GM12878 (cell line): ENCODE results near the gene OR2T33. TPM values are rescaled to one million over a fixed set of nuclear protein-coding genes. Genes with fewer than 3 reads are reported as not detected.

Experiments used
- ATAC-seq: fragments of 200-7000 bp; cut with Tn5 transposase; 3 replicates; pipeline ENCODE4 v1.9.1; 2020; ENCODE audit warnings: mild to moderate bottlenecking, moderate library complexity
- BruUV-seq: library from RNA; stranded (reverse); fragments of 400-500 nt; replicated peaks from 2 replicates; lab custom pipeline; 2021; lab: Mats Ljungman, UMichigan
- CTCF ChIA-PET: fragments of 300-600 bp; sonication (Branson Sonifier 250); formaldehyde crosslinking; extraction: SDS; loops from one replicate; lab custom pipeline; 2021; ENCODE audit warnings: inconsistent platforms; lab: Yijun Ruan, JAX
- POLR2A ChIA-PET: fragments of 350-600 bp; formaldehyde crosslinking; extraction: SDS; loops from one replicate; lab custom pipeline; 2021; ENCODE audit warnings: inconsistent platforms; lab: Charles Lee
- RAD21 ChIA-PET: fragments of 300-600 bp; sonication (Branson Sonifier 250); formaldehyde crosslinking; loops from one replicate; lab custom pipeline; 2023; ENCODE audit warnings: antibody characterized with exemption; ENCODE audit not compliant: unreplicated experiment; lab: Charles Lee
- SMC1A ChIA-PET: fragments of 300-600 bp; sonication (Branson Sonifier 250); formaldehyde crosslinking; loops from one replicate; lab custom pipeline; 2023; ENCODE audit not compliant: unreplicated experiment, uncharacterized antibody; lab: Charles Lee
- DNase-seq: peaks from one replicate; pipeline ENCODE4 v3.0.0-alpha.2; 2011; ENCODE audit warnings: low read depth, low spot score
- FAIRE-seq: peaks from 3 replicates; lab custom pipeline; 2011; peaks lifted over from hg19 to GRCh38; lab: Jason Lieb, UNC
- H2AFZ ChIP-seq: 2 replicates; pipeline ENCODE4 v1.6.0; 2011; ENCODE audit warnings: low read depth, low read length, control low read depth; ENCODE audit not compliant: control insufficient read depth
- H3K27ac ChIP-seq: 2 replicates; pipeline ENCODE4 v1.5.1; 2011; ENCODE audit warnings: control low read depth; ENCODE audit not compliant: control insufficient read depth, insufficient read depth
- H3K27me3 ChIP-seq, 2 experiments: replicated peaks in 1 of 2; 2 replicates each; pipeline versions ENCODE4 v1.6.0 to v1.6.1; 2011; ENCODE audit warnings: low read length in 1 of 2; ENCODE audit not compliant: control insufficient read depth in 2 of 2, insufficient read depth in 2 of 2
- H3K36me3 ChIP-seq, 2 experiments: 2 replicates each; pipeline ENCODE4 v1.5.1; 2011; ENCODE audit warnings: low read length in 1 of 2; ENCODE audit not compliant: control insufficient read depth in 2 of 2, insufficient read depth in 2 of 2
- H3K4me1 ChIP-seq: 2 replicates; pipeline ENCODE4 v1.6.1; 2011; ENCODE audit warnings: mild to moderate bottlenecking, low read length, moderate library complexity, mixed read lengths; ENCODE audit not compliant: control insufficient read depth, insufficient read depth
- H3K4me2 ChIP-seq: 2 replicates; pipeline ENCODE4 v1.6.0; 2011; ENCODE audit warnings: control low read depth; ENCODE audit not compliant: control insufficient read depth, insufficient read depth
- H3K4me3 ChIP-seq: fragments of 200-600 bp; sonication (generic); 2 replicates; pipeline ENCODE4 v1.5.1; 2016
- H3K79me2 ChIP-seq: 2 replicates; pipeline ENCODE4 v1.6.0; 2011; ENCODE audit warnings: low read length; ENCODE audit not compliant: control insufficient read depth, insufficient read depth
- H3K9ac ChIP-seq: 2 replicates; pipeline ENCODE4 v1.8.0; 2011; ENCODE audit warnings: low read length, control low read depth, mixed read lengths; ENCODE audit not compliant: control insufficient read depth, insufficient read depth
- H3K9me3 ChIP-seq: replicated peaks from 3 replicates; pipeline ENCODE4 v1.5.1; 2011; ENCODE audit warnings: mild to moderate bottlenecking, low read length; ENCODE audit not compliant: control insufficient read depth, insufficient read depth
- H4K20me1 ChIP-seq: 2 replicates; pipeline ENCODE4 v1.6.0; 2011; ENCODE audit not compliant: control insufficient read depth, insufficient read depth
- ATF7 ChIP-seq: fragments of 450-650 bp; IDR thresholded peaks from 2 replicates; pipeline ENCODE4 v1.6.1; 2016; ENCODE audit warnings: low read depth, mild to moderate bottlenecking
- BACH1 ChIP-seq: fragments of 450-650 bp; IDR thresholded peaks from 2 replicates; pipeline ENCODE4 v1.6.1; 2017; ENCODE audit warnings: mild to moderate bottlenecking, borderline replicate concordance
- BCL11A ChIP-seq: IDR thresholded peaks from 2 replicates; pipeline ENCODE4 v1.6.1; 2011; ENCODE audit warnings: low read depth, low read length
- CBX5 ChIP-seq: sonication (generic); IDR thresholded peaks from 2 replicates; pipeline ENCODE4 v1.6.1; 2016; ENCODE audit warnings: low read depth, moderate library complexity, mild to moderate bottlenecking, inconsistent platforms
- MYC ChIP-seq: IDR thresholded peaks from 2 replicates; pipeline ENCODE4 v1.6.1; 2011; ENCODE audit warnings: mild to moderate bottlenecking, low read length, moderate library complexity, inconsistent platforms; ENCODE audit not compliant: insufficient read depth, insufficient replicate concordance, insufficient read length, severe bottlenecking
- NBN ChIP-seq: fragments of 450-650 bp; IDR thresholded peaks from 2 replicates; pipeline ENCODE4 v1.6.1; 2016
- RCOR1 ChIP-seq: conservative IDR thresholded peaks from 2 replicates; pipeline ENCODE4 v1.6.1; 2012; ENCODE audit warnings: low read depth, low read length, improper control_type of control experiment
- SP1 ChIP-seq: IDR thresholded peaks from one replicate; pipeline ENCODE4 v1.6.1; 2011; ENCODE audit warnings: low read depth, low read length
- YY1 ChIP-seq: IDR thresholded peaks from 2 replicates; pipeline ENCODE4 v1.6.1; 2011; ENCODE audit warnings: low read depth, mild to moderate bottlenecking, low read length
- WGBS: methylation state at CpG from one replicate; pipeline ENCODE4 v1.1.6; 2016; ENCODE audit warnings: low lambda C conversion rate; ENCODE audit not compliant: insufficient replicate concordance, insufficient coverage; ENCODE audit errors: missing lambda C conversion rate; 5-methylcytosine and 5-hydroxymethylcytosine counted together
- in situ Hi-C: fragments of 300-500 bp; cut with MboI; formaldehyde crosslinking; loops from 9 replicates; pipeline ENCODE4 v1.14.3; 2018; ENCODE audit warnings: mixed read lengths
- intact Hi-C: fragments of 100-400 bp; cut with micrococcal nuclease; formaldehyde crosslinking; loops from one replicate; pipeline ENCODE4 v1.14.2; 2022; ENCODE audit not compliant: unreplicated experiment
- polyA plus RNA-seq, 11 experiments: library from polyadenylated mRNA; depleted of rRNA in 4 of 11; unstranded in 6 of 11; stranded (reverse) in 5 of 11; fragments of >200 nt; fragmentation: Nextera tagmentation in 4 of 11; fragmentation: Illumina TruSeq in 1 of 11; extraction: Ambion mirVana in 4 of 11; extraction: Trizol in 1 of 11; gene quantifications; 1 replicate in 1 of 11; 2 replicates in 10 of 11; pipeline versions ENCODE4 v1.2.1 to v1.2.3, GENCODE V29; 2011 to 2016; ENCODE audit warnings: inconsistent platforms in 2 of 11, missing spikeins in 2 of 11, low read depth in 1 of 11
- total RNA-seq, 4 experiments: library from RNA; depleted of rRNA in 3 of 4; stranded (reverse); fragments of >200 nt in 3 of 4; fragmentation: Illumina TruSeq in 1 of 4; extraction: Trizol in 1 of 4; gene quantifications; 2 replicates each; pipeline versions ENCODE4 v1.2.1 to v1.2.3, GENCODE V29; 2013 to 2021
- TF ChIP-seq, protein P1 (sequence below): IDR thresholded peaks from 2 replicates; pipeline ENCODE4 v1.6.1; 2012; ENCODE audit warnings: mild to moderate bottlenecking, low read depth, low read length
- TF ChIP-seq, protein P2 (sequence below): fragments of 450-650 bp; IDR thresholded peaks from 2 replicates; pipeline ENCODE4 v1.6.1; 2014; ENCODE audit warnings: mild to moderate bottlenecking
- TF ChIP-seq, protein P3 (sequence below): fragments of 450-650 bp; IDR thresholded peaks from 2 replicates; pipeline ENCODE4 v1.6.1; 2017; ENCODE audit warnings: borderline replicate concordance
- TF ChIP-seq, protein P4 (sequence below): fragments of 450-650 bp; IDR thresholded peaks from 2 replicates; pipeline ENCODE4 v1.6.1; 2017; ENCODE audit warnings: mild to moderate bottlenecking, low read depth, inconsistent platforms; ENCODE audit not compliant: poor library complexity, severe bottlenecking

Gene OR2T33
- total and polyA plus RNA-seq, 10 of the 15 experiments (the other 5 are each of a cell fraction or from before 2014, with no cell fraction given), result not detected

DNA sequence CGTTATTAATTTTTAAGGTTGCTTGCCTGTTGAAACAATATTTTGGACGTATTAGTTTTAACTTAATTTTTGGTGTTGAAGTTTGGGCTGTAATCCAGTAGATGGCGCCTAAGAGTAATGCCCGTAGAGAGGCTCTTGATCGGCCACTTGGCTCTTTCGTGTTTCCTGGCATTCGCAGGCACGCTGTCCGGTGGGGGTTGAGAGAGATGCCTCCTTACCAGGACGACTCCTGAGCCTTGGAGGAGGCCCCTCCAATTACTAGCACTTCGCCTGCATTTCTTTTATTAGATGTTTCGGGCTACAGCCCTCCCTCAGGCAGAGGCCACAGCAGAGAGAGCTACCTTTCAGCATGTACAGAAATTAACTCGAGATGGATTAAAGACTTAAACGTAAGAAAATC, 34.6 kb downstream of the OR2T33 start:
- FAIRE-seq (no peak), ATAC-seq (peak; percentile 93)
- TF ChIP-seq, protein P1, sequence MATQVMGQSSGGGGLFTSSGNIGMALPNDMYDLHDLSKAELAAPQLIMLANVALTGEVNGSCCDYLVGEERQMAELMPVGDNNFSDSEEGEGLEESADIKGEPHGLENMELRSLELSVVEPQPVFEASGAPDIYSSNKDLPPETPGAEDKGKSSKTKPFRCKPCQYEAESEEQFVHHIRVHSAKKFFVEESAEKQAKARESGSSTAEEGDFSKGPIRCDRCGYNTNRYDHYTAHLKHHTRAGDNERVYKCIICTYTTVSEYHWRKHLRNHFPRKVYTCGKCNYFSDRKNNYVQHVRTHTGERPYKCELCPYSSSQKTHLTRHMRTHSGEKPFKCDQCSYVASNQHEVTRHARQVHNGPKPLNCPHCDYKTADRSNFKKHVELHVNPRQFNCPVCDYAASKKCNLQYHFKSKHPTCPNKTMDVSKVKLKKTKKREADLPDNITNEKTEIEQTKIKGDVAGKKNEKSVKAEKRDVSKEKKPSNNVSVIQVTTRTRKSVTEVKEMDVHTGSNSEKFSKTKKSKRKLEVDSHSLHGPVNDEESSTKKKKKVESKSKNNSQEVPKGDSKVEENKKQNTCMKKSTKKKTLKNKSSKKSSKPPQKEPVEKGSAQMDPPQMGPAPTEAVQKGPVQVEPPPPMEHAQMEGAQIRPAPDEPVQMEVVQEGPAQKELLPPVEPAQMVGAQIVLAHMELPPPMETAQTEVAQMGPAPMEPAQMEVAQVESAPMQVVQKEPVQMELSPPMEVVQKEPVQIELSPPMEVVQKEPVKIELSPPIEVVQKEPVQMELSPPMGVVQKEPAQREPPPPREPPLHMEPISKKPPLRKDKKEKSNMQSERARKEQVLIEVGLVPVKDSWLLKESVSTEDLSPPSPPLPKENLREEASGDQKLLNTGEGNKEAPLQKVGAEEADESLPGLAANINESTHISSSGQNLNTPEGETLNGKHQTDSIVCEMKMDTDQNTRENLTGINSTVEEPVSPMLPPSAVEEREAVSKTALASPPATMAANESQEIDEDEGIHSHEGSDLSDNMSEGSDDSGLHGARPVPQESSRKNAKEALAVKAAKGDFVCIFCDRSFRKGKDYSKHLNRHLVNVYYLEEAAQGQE, result no peak
- TF ChIP-seq RCOR1, result no peak
- TF ChIP-seq MYC, result no peak
- TF ChIP-seq, protein P2, sequence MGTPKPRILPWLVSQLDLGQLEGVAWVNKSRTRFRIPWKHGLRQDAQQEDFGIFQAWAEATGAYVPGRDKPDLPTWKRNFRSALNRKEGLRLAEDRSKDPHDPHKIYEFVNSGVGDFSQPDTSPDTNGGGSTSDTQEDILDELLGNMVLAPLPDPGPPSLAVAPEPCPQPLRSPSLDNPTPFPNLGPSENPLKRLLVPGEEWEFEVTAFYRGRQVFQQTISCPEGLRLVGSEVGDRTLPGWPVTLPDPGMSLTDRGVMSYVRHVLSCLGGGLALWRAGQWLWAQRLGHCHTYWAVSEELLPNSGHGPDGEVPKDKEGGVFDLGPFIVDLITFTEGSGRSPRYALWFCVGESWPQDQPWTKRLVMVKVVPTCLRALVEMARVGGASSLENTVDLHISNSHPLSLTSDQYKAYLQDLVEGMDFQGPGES, result no peak
- TF ChIP-seq, protein P3, sequence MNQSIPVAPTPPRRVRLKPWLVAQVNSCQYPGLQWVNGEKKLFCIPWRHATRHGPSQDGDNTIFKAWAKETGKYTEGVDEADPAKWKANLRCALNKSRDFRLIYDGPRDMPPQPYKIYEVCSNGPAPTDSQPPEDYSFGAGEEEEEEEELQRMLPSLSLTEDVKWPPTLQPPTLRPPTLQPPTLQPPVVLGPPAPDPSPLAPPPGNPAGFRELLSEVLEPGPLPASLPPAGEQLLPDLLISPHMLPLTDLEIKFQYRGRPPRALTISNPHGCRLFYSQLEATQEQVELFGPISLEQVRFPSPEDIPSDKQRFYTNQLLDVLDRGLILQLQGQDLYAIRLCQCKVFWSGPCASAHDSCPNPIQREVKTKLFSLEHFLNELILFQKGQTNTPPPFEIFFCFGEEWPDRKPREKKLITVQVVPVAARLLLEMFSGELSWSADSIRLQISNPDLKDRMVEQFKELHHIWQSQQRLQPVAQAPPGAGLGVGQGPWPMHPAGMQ, result no peak
- TF ChIP-seq, protein P4, sequence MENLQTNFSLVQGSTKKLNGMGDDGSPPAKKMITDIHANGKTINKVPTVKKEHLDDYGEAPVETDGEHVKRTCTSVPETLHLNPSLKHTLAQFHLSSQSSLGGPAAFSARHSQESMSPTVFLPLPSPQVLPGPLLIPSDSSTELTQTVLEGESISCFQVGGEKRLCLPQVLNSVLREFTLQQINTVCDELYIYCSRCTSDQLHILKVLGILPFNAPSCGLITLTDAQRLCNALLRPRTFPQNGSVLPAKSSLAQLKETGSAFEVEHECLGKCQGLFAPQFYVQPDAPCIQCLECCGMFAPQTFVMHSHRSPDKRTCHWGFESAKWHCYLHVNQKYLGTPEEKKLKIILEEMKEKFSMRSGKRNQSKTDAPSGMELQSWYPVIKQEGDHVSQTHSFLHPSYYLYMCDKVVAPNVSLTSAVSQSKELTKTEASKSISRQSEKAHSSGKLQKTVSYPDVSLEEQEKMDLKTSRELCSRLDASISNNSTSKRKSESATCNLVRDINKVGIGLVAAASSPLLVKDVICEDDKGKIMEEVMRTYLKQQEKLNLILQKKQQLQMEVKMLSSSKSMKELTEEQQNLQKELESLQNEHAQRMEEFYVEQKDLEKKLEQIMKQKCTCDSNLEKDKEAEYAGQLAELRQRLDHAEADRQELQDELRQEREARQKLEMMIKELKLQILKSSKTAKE, result peak; percentile 48
- TF ChIP-seq YY1, result peak; percentile 50; the same call in 1 of the 2 replicates
- TF ChIP-seq NBN, result no peak
- no peak for TF ChIP-seq BCL11A
- TF ChIP-seq ATF7, result 0 out of 2 replicates have a peak, but pooled peaks have one; percentile 13
- TF ChIP-seq CBX5, result no peak
- TF ChIP-seq BACH1, result 0 out of 2 replicates have a peak, but pooled peaks have one; percentile 27
- no peak for TF ChIP-seq SP1

More for the DNA sequence above, 34.6 kb downstream of the OR2T33 start:
- in situ Hi-C loops, result loop anchor here (5.0 kb wide), 2 partner anchors 444 to 564 kb away; no protein-coding TSS in a partner anchor
- SMC1A ChIA-PET, result interaction anchor here (0.7 to 4.1 kb wide), 23 partner anchors 8 to 680 kb away, joined by 3 to 73 read pairs (median 4); partner anchors contain the start of gene ZNF692
- Histone ChIP-seq H3K4me1 (no peaks in the 10 kb centered on the region), H3K27me3 (no peaks in the 10 kb centered on the region), H3K27ac (no peak overlapping the region), H2AFZ (peak overlapping the region; percentile 59), H3K9ac (no peak overlapping the region), H3K79me2 (no peaks in the 10 kb centered on the region), H3K9me3 (no peaks in the 10 kb centered on the region), H3K4me3 (no peak overlapping the region), H3K4me2 (no peak overlapping the region; the same call in 1 of the 2 replicates), H4K20me1 (no peaks in the 10 kb centered on the region), H3K36me3 (no peaks in the 10 kb centered on the region)
- intact Hi-C loops, result loop anchor here (1.0 to 5.0 kb wide), 5 partner anchors 162 to 579 kb away; no protein-coding TSS in a partner anchor
- RAD21 ChIA-PET, result interaction anchor here (0.8 to 4.2 kb wide), 11 partner anchors 9 to 683 kb away, joined by 3 to 56 read pairs (median 6); partner anchors contain the start of genes OR2M4, ZNF672 and ZNF692
- CTCF ChIA-PET, result interaction anchor here (0.7 to 3.4 kb wide), 28 partner anchors 9 to 631 kb away, joined by 3 to 73 read pairs (median 4); partner anchors contain the start of genes OR2T33 and ZNF692
- WGBS, result 4% methylated on average over 14 of the region's 14 CpGs
- POLR2A ChIA-PET, result interaction anchor here (0.6 to 1.3 kb wide), 2 partner anchors 15 to 563 kb away, joined by 3 to 5 read pairs; no protein-coding TSS in a partner anchor
- no TSS peak for BruUV-seq
- peak; percentile 17 for DNase-seq
